Head of caudate nucleus (tissue), 42 donors: ENCODE measurements around the gene SLCO2A1.
A peak's percentile ranks its signal among the peaks of the same experiment; 100 is the strongest.

Source experiments
- DNase-seq, 42 donors: peaks; one replicate each; pipeline versions ENCODE4 v3.0.0 to v3.0.0-alpha.2; 2020 to 2021; ENCODE audit warnings: mixed read lengths in 7 of 42
- intact Hi-C: fragments of 100-400 bp; cut with DNase I; formaldehyde crosslinking; loops from one replicate; pipeline ENCODE4 v1.15.0; 2022

The SLCO2A1 gene

GRCh38 chr3:134065252-134066157 is 35.8 kb upstream of the SLCO2A1 start:
- intact Hi-C loops: no loop called here
- DNase-seq: peak in 5 of 42 donors; percentile 3 to 33 (median 19)

GRCh38 chr3:134064081-134064480 is 34.4 kb upstream of the SLCO2A1 start:
- intact Hi-C loops: no loop called here
- DNase-seq: peak in 2 of 42 donors; percentile 14 to 19

GRCh38 chr3:134061401-134061800 is 31.7 kb upstream of the SLCO2A1 start:
- peak in 3 of 42 donors; percentile 2 to 13 (median 13) for DNase-seq
- intact Hi-C loops: no loop called here

- intact Hi-C loops: no loop called here
- peak in 3 of 42 donors; percentile 11 to 39 (median 17) for DNase-seq
Observed at GRCh38 chr3:134060561-134061385, 31.0 kb upstream of the SLCO2A1 start.

- intact Hi-C loops: no loop called here
- DNase-seq: peak in 4 of 42 donors; percentile 5 to 34 (median 20)
Observed at GRCh38 chr3:134059671-134060560, 30.2 kb upstream of the SLCO2A1 start.

- intact Hi-C loops: no loop called here
- DNase-seq: peak in 4 of 42 donors; percentile 7 to 31 (median 20)
Observed at GRCh38 chr3:134059035-134059601, 29.4 kb upstream of the SLCO2A1 start.

GRCh38 chr3:134057654-134058110 is 28.0 kb upstream of the SLCO2A1 start:
- peak in 3 of 42 donors; percentile 4 to 28 (median 12) for DNase-seq
- intact Hi-C loops: no loop called here

GRCh38 chr3:134057006-134057653 is 27.4 kb upstream of the SLCO2A1 start:
- DNase-seq: peak in 5 of 42 donors; percentile 1 to 26 (median 6)
- intact Hi-C loops: no loop called here

- DNase-seq: peak in 5 of 42 donors; percentile 3 to 20 (median 11)
- intact Hi-C loops: no loop called here
Observed at GRCh38 chr3:134056464-134056891, 26.8 kb upstream of the SLCO2A1 start.

GRCh38 chr3:134055661-134056060 is 25.9 kb upstream of the SLCO2A1 start:
- DNase-seq: peak in 3 of 42 donors; percentile 12 to 22 (median 15)
- intact Hi-C loops: no loop called here

GRCh38 chr3:134054881-134055280 is 25.2 kb upstream of the SLCO2A1 start:
- peak in 4 of 42 donors; percentile 1 to 17 (median 2) for DNase-seq
- intact Hi-C loops: no loop called here

GRCh38 chr3:134054231-134054630 is 24.5 kb upstream of the SLCO2A1 start:
- peak in 3 of 42 donors; percentile 1 to 24 (median 7) for DNase-seq
- intact Hi-C loops: no loop called here

GRCh38 chr3:134052370-134052769 is 22.6 kb upstream of the SLCO2A1 start:
- intact Hi-C loops: no loop called here
- DNase-seq: peak in 3 of 42 donors; percentile 2 to 21 (median 2)

GRCh38 chr3:134049676-134050075 is 20.0 kb upstream of the SLCO2A1 start:
- DNase-seq: peak in 1 of 42 donors; percentile 3
- intact Hi-C loops: no loop called here

GRCh38 chr3:134048278-134048996 is 18.7 kb upstream of the SLCO2A1 start:
- DNase-seq: peak in 1 of 42 donors; percentile 21
- intact Hi-C loops: no loop called here

- DNase-seq: no peak
- intact Hi-C loops: no loop called here
Observed at GRCh38 chr3:134044459-134044858, 14.7 kb upstream of the SLCO2A1 start.

GRCh38 chr3:134040066-134040465 is 10.3 kb upstream of the SLCO2A1 start:
- intact Hi-C loops: no loop called here

More at GRCh38 chr3:134040066-134040465, 10.3 kb upstream of the SLCO2A1 start:
- peak in 2 of 42 donors; percentile 4 to 21 for DNase-seq
